MM.1S (cell line): Measurements from ENCODE around the gene DNAJC8.

Source experiments
- DNase-seq: peaks from one replicate; pipeline ENCODE4 v3.0.0-alpha.2; 2015
- H2AFZ ChIP-seq: fragments of 300-600 bp; sonication (generic); 2 replicates; pipeline ENCODE4 v1.6.0; 2016; ENCODE audit warnings: antibody characterized with exemption, low read length
- H3F3A ChIP-seq: fragments of 300-600 bp; sonication (generic); 2 replicates; pipeline ENCODE4 v1.6.1; 2016; ENCODE audit warnings: mild to moderate bottlenecking, antibody characterized with exemption, low read length, moderate library complexity, mixed read lengths; ENCODE audit not compliant: insufficient read depth
- H3K27ac ChIP-seq: fragments of 300-600 bp; sonication (generic); 2 replicates; pipeline ENCODE4 v1.5.1; 2016; ENCODE audit warnings: mild to moderate bottlenecking, low read length
- H3K27me3 ChIP-seq: fragments of 300-600 bp; sonication (generic); replicated peaks from 2 replicates; pipeline ENCODE4 v1.6.0; 2016; ENCODE audit warnings: low read length; ENCODE audit not compliant: insufficient read depth
- H3K36me3 ChIP-seq: fragments of 300-600 bp; sonication (generic); replicated peaks from 2 replicates; pipeline ENCODE4 v1.6.1; 2016; ENCODE audit warnings: mild to moderate bottlenecking, low read length, mixed read lengths; ENCODE audit not compliant: insufficient read depth
- H3K4me1 ChIP-seq: fragments of 300-600 bp; sonication (generic); 2 replicates; pipeline ENCODE4 v1.6.1; 2016; ENCODE audit warnings: low read length, mixed read lengths
- H3K4me2 ChIP-seq: fragments of 300-600 bp; sonication (generic); 2 replicates; pipeline ENCODE4 v1.6.0; 2016; ENCODE audit warnings: low read depth, low read length
- H3K4me3 ChIP-seq: fragments of 300-600 bp; sonication (generic); 2 replicates; pipeline ENCODE4 v1.5.1; 2016; ENCODE audit warnings: low read length, mixed read lengths
- H3K79me2 ChIP-seq: fragments of 300-600 bp; sonication (generic); 2 replicates; pipeline ENCODE4 v1.6.1; 2016; ENCODE audit warnings: mixed run types, low read length, mixed read lengths
- H3K9ac ChIP-seq: fragments of 300-600 bp; sonication (generic); 2 replicates; pipeline ENCODE4 v1.6.1; 2016; ENCODE audit warnings: low read length, mixed read lengths
- H3K9me2 ChIP-seq: fragments of 300-600 bp; sonication (generic); replicated peaks from 2 replicates; pipeline ENCODE4 v1.6.1; 2016; ENCODE audit warnings: mild to moderate bottlenecking, low read length, mixed read lengths; ENCODE audit not compliant: insufficient read depth
- H3K9me3 ChIP-seq: fragments of 300-600 bp; sonication (generic); replicated peaks from 2 replicates; pipeline ENCODE4 v1.6.1; 2016; ENCODE audit warnings: mild to moderate bottlenecking, low read length, mixed read lengths; ENCODE audit not compliant: insufficient read depth
- H4K20me1 ChIP-seq: fragments of 300-600 bp; sonication (generic); 2 replicates; pipeline ENCODE4 v1.6.1; 2016; ENCODE audit warnings: mild to moderate bottlenecking, low read length, moderate library complexity, mixed read lengths; ENCODE audit not compliant: insufficient read depth
- CTCF ChIP-seq: fragments of 300-600 bp; sonication (generic); IDR thresholded peaks from 2 replicates; pipeline ENCODE4 v1.5.1; 2016; ENCODE audit warnings: antibody characterized with exemption, low read length, mixed read lengths
- EZH2 ChIP-seq: fragments of 300-600 bp; sonication (generic); optimal IDR thresholded peaks from 2 replicates; pipeline ENCODE3; 2017; ENCODE audit warnings: low read depth, mild to moderate bottlenecking, antibody characterized with exemption, low read length, mixed read lengths
- EZH2phosphoT487 ChIP-seq: fragments of 300-600 bp; sonication (generic); IDR thresholded peaks from 2 replicates; pipeline ENCODE4 v1.6.1; 2018; ENCODE audit warnings: antibody characterized with exemption, low read length

Gene DNAJC8

GRCh38 chr1:28232558-28233263 is at the start of gene DNAJC8:
Gene DNAJC8, minus strand, starts transcription at chr1:28233029. Its CDS starts 31 bp downstream, at chr1:28232998.
- peak within 1 kb of the TSS; percentile 85 for H2AFZ ChIP-seq
- H4K20me1 ChIP-seq: 0 out of 2 replicates have a peak, but pooled peaks cover 3% of the 10 kb centered on the region
- H3K4me3 ChIP-seq: peak within 1 kb of the TSS; percentile 91
- DNase-seq: peak; percentile 95
- H3F3A ChIP-seq: no peaks in the 10 kb centered on the region
- peak within 1 kb of the TSS; percentile 92 for H3K4me2 ChIP-seq
- TF ChIP-seq EZH2phosphoT487 (no peak), EZH2 (no peak), CTCF (no peak)
- peak within 1 kb of the TSS; percentile 93 for H3K9ac ChIP-seq
- H3K36me3 ChIP-seq: peaks cover 9% of the 10 kb centered on the region; the same call in 1 of the 2 replicates
- no peaks in the 10 kb centered on the region for H3K27me3 ChIP-seq
- peaks cover 66% of the 10 kb centered on the region for H3K79me2 ChIP-seq
- no peaks in the 10 kb centered on the region for H3K9me3 ChIP-seq
- H3K27ac ChIP-seq: peak within 1 kb of the TSS; percentile 18; the same call in 1 of the 2 replicates
- peaks cover 9% of the 10 kb centered on the region for H3K4me1 ChIP-seq
- no peaks in the 10 kb centered on the region for H3K9me2 ChIP-seq

GRCh38 chr1:28281608-28282425 is 49.0 kb upstream of the DNAJC8 start:
- Histone ChIP-seq H3K36me3 (no peaks in the 10 kb centered on the region), H3K4me1 (no peaks in the 10 kb centered on the region), H3K9me2 (no peaks in the 10 kb centered on the region)

GRCh38 chr1:28280977-28281381 is 48.1 kb upstream of the DNAJC8 start:
- Histone ChIP-seq H3K9me2 (no peaks in the 10 kb centered on the region), H3K27me3 (no peaks in the 10 kb centered on the region), H3K79me2 (no peaks in the 10 kb centered on the region), H4K20me1 (no peaks in the 10 kb centered on the region), H3K36me3 (no peaks in the 10 kb centered on the region), H2AFZ (no peak overlapping the region), H3K9ac (no peak overlapping the region), H3K4me1 (no peaks in the 10 kb centered on the region), H3K27ac (no peak overlapping the region), H3F3A (no peaks in the 10 kb centered on the region), H3K4me2 (no peak overlapping the region), H3K9me3 (no peaks in the 10 kb centered on the region), H3K4me3 (no peak overlapping the region)
- no peak for TF ChIP-seq EZH2phosphoT487
- no peak for DNase-seq

More at GRCh38 chr1:28281608-28282425, 49.0 kb upstream of the DNAJC8 start:
- DNase-seq: no peak
- Histone ChIP-seq H3K27me3 (no peaks in the 10 kb centered on the region), H3K27ac (no peak overlapping the region), H3K4me3 (no peak overlapping the region), H3F3A (no peaks in the 10 kb centered on the region), H2AFZ (no peak overlapping the region), H4K20me1 (no peaks in the 10 kb centered on the region), H3K9me3 (no peaks in the 10 kb centered on the region), H3K4me2 (no peak overlapping the region), H3K79me2 (no peaks in the 10 kb centered on the region), H3K9ac (no peak overlapping the region)
- no peak for TF ChIP-seq EZH2phosphoT487
- no peak for TF ChIP-seq CTCF
- TF ChIP-seq EZH2: no peak
